K562 (cell line): ENCODE measurements around the gene PATL1. TPM values are rescaled to one million over a fixed set of nuclear protein-coding genes. Genes with fewer than 3 reads are reported as not detected.

Experiments used
- ATAC-seq: fragments of 200-7000 bp; cut with Tn5 transposase; 3 replicates; pipeline ENCODE4 v1.9.1; 2020; ENCODE audit warnings: moderate library complexity
- BruUV-seq: library from RNA; stranded (reverse); fragments of 400-500 nt; replicated peaks from 2 replicates; lab custom pipeline; 2021; lab: Mats Ljungman, UMichigan
- CTCF ChIA-PET: fragments of 300-600 bp; formaldehyde crosslinking; extraction: SDS; loops from one replicate; lab custom pipeline; 2021; ENCODE audit warnings: low intra/inter-chr PET ratio; lab: Yijun Ruan, JAX
- POLR2A ChIA-PET: fragments of 300-600, 350-650 bp; sonication (Branson Sonifier 250); formaldehyde crosslinking; extraction: SDS; loops from one replicate; lab custom pipeline; 2021; ENCODE audit warnings: antibody characterized with exemption, inconsistent platforms; lab: Yijun Ruan, JAX
- DNase-seq, 4 experiments: peaks; one replicate each; pipeline versions ENCODE4 v3.0.0 to v3.0.0-alpha.2; 2011 to 2018; ENCODE audit warnings: low spot score in 3 of 4, mixed read lengths in 3 of 4; ENCODE audit errors: extremely low read depth in 1 of 4
- FAIRE-seq: peaks from 2 replicates; lab custom pipeline; 2011; peaks lifted over from hg19 to GRCh38; lab: Jason Lieb, UNC
- H2AFZ ChIP-seq: 2 replicates; pipeline ENCODE4 v1.6.0; 2011; ENCODE audit warnings: low read depth, low read length, control low read depth, inconsistent platforms
- H3K27ac ChIP-seq: fragments of 200-600 bp; 3 replicates; pipeline ENCODE4 v1.8.0; 2011; ENCODE audit warnings: low read depth, mild to moderate bottlenecking, control low read depth, inconsistent platforms, low read length, moderate library complexity, mixed read lengths; ENCODE audit errors: extremely low read depth
- H3K27me3 ChIP-seq, 2 experiments: fragments of 300-600 bp in 1 of 2; 2 replicates in 1 of 2; 3 replicates in 1 of 2; pipeline versions ENCODE4 v1.6.0 to v1.8.0; 2011; ENCODE audit warnings: inconsistent platforms in 2 of 2, low read length in 2 of 2, mild to moderate bottlenecking in 1 of 2, mixed read lengths in 1 of 2, moderate library complexity in 1 of 2; ENCODE audit not compliant: control insufficient read depth in 2 of 2, insufficient read depth in 2 of 2
- H3K36me3 ChIP-seq: fragments of 300-600 bp; 3 replicates; pipeline ENCODE4 v1.8.0; 2011; ENCODE audit warnings: mild to moderate bottlenecking, low read length, inconsistent platforms; ENCODE audit not compliant: control insufficient read depth, insufficient read depth
- H3K4me1 ChIP-seq, 2 experiments: fragments of 200-600 bp in 1 of 2; replicated peaks in 1 of 2; 2 replicates in 1 of 2; 3 replicates in 1 of 2; pipeline versions ENCODE4 v1.5.1 to v1.8.0; 2011; ENCODE audit warnings: inconsistent platforms in 2 of 2, low read length in 2 of 2, mild to moderate bottlenecking in 1 of 2, mixed read lengths in 1 of 2, moderate library complexity in 1 of 2; ENCODE audit not compliant: control insufficient read depth in 2 of 2, insufficient read depth in 2 of 2
- H3K4me2 ChIP-seq: 2 replicates; pipeline ENCODE4 v1.6.1; 2011; ENCODE audit warnings: low read length, control low read depth, inconsistent platforms, mixed read lengths; ENCODE audit not compliant: insufficient read depth
- H3K4me3 ChIP-seq: fragments of 200-600 bp; sonication (generic), shearing (Covaris generic); 2 replicates; pipeline ENCODE4 v1.5.1; 2016; ENCODE audit warnings: control low read depth, inconsistent platforms
- H3K79me2 ChIP-seq: fragments of 200-600 bp; 3 replicates; pipeline ENCODE4 v1.8.0; 2011; ENCODE audit warnings: low read length, inconsistent platforms; ENCODE audit not compliant: control insufficient read depth, insufficient read depth
- H3K9ac ChIP-seq, 2 experiments: 2 replicates each; pipeline versions ENCODE4 v1.6.0 to v1.6.1; 2011; ENCODE audit warnings: low read depth in 2 of 2, low read length in 2 of 2, control low read depth in 1 of 2, inconsistent platforms in 1 of 2, mild to moderate bottlenecking in 1 of 2, mixed read lengths in 1 of 2; ENCODE audit not compliant: insufficient read depth in 1 of 2
- H3K9me1 ChIP-seq: one replicate; pipeline ENCODE4 v1.6.0; 2011; ENCODE audit warnings: inconsistent platforms, mild to moderate bottlenecking, low read length, moderate library complexity; ENCODE audit not compliant: control insufficient read depth, insufficient read depth
- H3K9me3 ChIP-seq: replicated peaks from 2 replicates; pipeline ENCODE4 v1.5.1; 2011; ENCODE audit warnings: low read depth, low read length, inconsistent platforms; ENCODE audit not compliant: control insufficient read depth, insufficient read depth
- H4K20me1 ChIP-seq: replicated peaks from 2 replicates; pipeline ENCODE4 v1.6.1; 2011; ENCODE audit warnings: low read length, inconsistent platforms, mixed read lengths; ENCODE audit not compliant: control insufficient read depth, insufficient read depth
- CBX2 ChIP-seq: fragments of 200-600 bp; sonication (generic); IDR thresholded peaks from one replicate; pipeline ENCODE4 v1.6.1; 2012; ENCODE audit warnings: mild to moderate bottlenecking, low read length, inconsistent platforms; ENCODE audit not compliant: insufficient read depth, poor library complexity, severe bottlenecking
- CLOCK ChIP-seq: fragments of 250-450 bp; sonication (Bioruptor Pico); IDR thresholded peaks from 2 replicates; pipeline ENCODE4 v1.4.0; 2020; ENCODE audit warnings: mild to moderate bottlenecking, moderate library complexity, borderline replicate concordance
- DMBX1 ChIP-seq: fragments of 250-450 bp; sonication (Bioruptor Pico); IDR thresholded peaks from 2 replicates; pipeline ENCODE4 v1.8.0; 2022; ENCODE audit warnings: inconsistent platforms, mild to moderate bottlenecking, moderate library complexity, borderline replicate concordance
- FOXM1 ChIP-seq, 2 experiments: fragments of 450-650 bp in 1 of 2; sonication (generic) in 1 of 2; formaldehyde crosslinking in 1 of 2; IDR thresholded peaks; 2 replicates each; pipeline versions ENCODE4 v1.6.1 to v1.9.0; 2017 to 2022; ENCODE audit warnings: low read depth in 2 of 2, mild to moderate bottlenecking in 2 of 2, missing genetic modification reagents in 1 of 2, moderate library complexity in 1 of 2
- KDM4B ChIP-seq, 2 experiments: fragments of 450-650 bp in 1 of 2; sonication (generic) in 1 of 2; IDR thresholded peaks; 2 replicates each; pipeline ENCODE4 v1.6.1; 2016 to 2017; ENCODE audit warnings: borderline replicate concordance in 2 of 2, antibody characterized with exemption in 1 of 2, low read depth in 1 of 2, mild to moderate bottlenecking in 1 of 2
- L3MBTL2 ChIP-seq: fragments of 450-650 bp; IDR thresholded peaks from 2 replicates; pipeline ENCODE4 v1.6.1; 2016; ENCODE audit warnings: mild to moderate bottlenecking, moderate library complexity
- NR2C2 ChIP-seq, 2 experiments: fragments of 200-800 bp in 1 of 2; sonication (Bioruptor generic) in 1 of 2; sonication (generic) in 1 of 2; formaldehyde crosslinking in 1 of 2; IDR thresholded peaks; 2 replicates each; pipeline versions ENCODE4 v1.6.1 to v1.8.0; 2016 to 2022; ENCODE audit warnings: mild to moderate bottlenecking in 1 of 2, missing compliant biosample characterization in 1 of 2, missing genetic modification characterization in 1 of 2, missing genetic modification reagents in 1 of 2
- TOE1 ChIP-seq, 2 experiments: fragments of 450-650 bp in 1 of 2; sonication (generic) in 1 of 2; formaldehyde crosslinking in 1 of 2; IDR thresholded peaks; 2 replicates each; pipeline versions ENCODE4 v1.7.1 to v1.8.0; 2016 to 2022; ENCODE audit warnings: borderline replicate concordance in 2 of 2, mild to moderate bottlenecking in 2 of 2, antibody characterized with exemption in 1 of 2, inconsistent platforms in 1 of 2, low read depth in 1 of 2, missing genetic modification reagents in 1 of 2, moderate library complexity in 1 of 2
- WGBS: fragments of 100-300 bp; shearing (Covaris generic); methylation state at CpG from one replicate; pipeline ENCODE4 v1.1.6; 2016; ENCODE audit warnings: low coverage, mixed read lengths; ENCODE audit not compliant: insufficient coverage; ENCODE audit errors: missing lambda C conversion rate; 5-methylcytosine and 5-hydroxymethylcytosine counted together
- in situ Hi-C: fragments of 300-500 bp; cut with MboI; formaldehyde crosslinking; loops from 4 replicates; pipeline ENCODE4 v1.15.0; 2018; ENCODE audit warnings: inconsistent platforms, mixed read lengths
- intact Hi-C: fragments of 100-400 bp; cut with micrococcal nuclease; formaldehyde crosslinking; loops from 2 replicates; pipeline ENCODE4 v1.14.2; 2022
- polyA plus RNA-seq, 8 experiments: library from polyadenylated mRNA; depleted of rRNA in 4 of 8; stranded (reverse) in 5 of 8; unstranded in 3 of 8; fragments of >200 nt; fragmentation: Nextera tagmentation in 2 of 8; fragmentation: Illumina TruSeq in 1 of 8; extraction: Ambion mirVana in 2 of 8; extraction: Trizol in 1 of 8; gene quantifications; 2 replicates each; pipeline versions ENCODE4 v1.2.1 to v1.2.3, GENCODE V29; 2011 to 2014; ENCODE audit warnings: inconsistent platforms in 1 of 8, missing spikeins in 1 of 8
- total RNA-seq, 7 experiments: library from RNA; depleted of rRNA in 6 of 7; stranded (reverse); fragments of >200 nt in 6 of 7; fragmentation: Illumina TruSeq in 2 of 7; extraction: Trizol in 2 of 7; gene quantifications; 2 replicates each; pipeline versions ENCODE4 v1.2.1 to v1.2.3, GENCODE V29; 2011 to 2021; ENCODE audit warnings: low replicate concordance in 1 of 7

The PATL1 gene
- total and polyA plus RNA-seq, 9 of the 15 experiments (the other 6 are each of a cell fraction or from before 2014, with no cell fraction given): 3.2 to 48.0 (median 16.4) TPM

- intact Hi-C loops: loop anchor here (2.0 to 5.0 kb wide), 4 partner anchors 51 to 81 kb away; partner anchors contain the start of gene PATL1
- in situ Hi-C loops: no loop called here
- Histone ChIP-seq H3K9me3 (no peaks in the 10 kb centered on the region), H3K27me3 (no peaks in the 10 kb centered on the region), H3K4me2 (no peak overlapping the region), H3K79me2 (peaks cover 24% of the 10 kb centered on the region), H3K9ac (no peak overlapping the region), H2AFZ (no peak overlapping the region; the same call in 1 of the 2 replicates), H4K20me1 (0 out of 2 replicates have a peak, but pooled peaks cover 3% of the 10 kb centered on the region), H3K4me3 (no peak overlapping the region), H3K27ac (no peak overlapping the region), H3K36me3 (peaks cover 11% of the 10 kb centered on the region), H3K9me1 (no peaks in the 10 kb centered on the region), H3K4me1 (peaks cover 8 to 27% of the 10 kb centered on the region in 2 experiments)
- POLR2A ChIA-PET: interaction anchor here (1.1 to 2.9 kb wide), 3 partner anchors 11 to 62 kb away, joined by 3 to 9 read pairs (median 7); no protein-coding TSS in a partner anchor
- CTCF ChIA-PET: interaction anchor here (0.6 kb wide), 2 partner anchors 80 to 81 kb away, joined by 3 to 6 read pairs; no protein-coding TSS in a partner anchor
- TF ChIP-seq CBX2 (no peak), NR2C2 (CRISPR knock-in tag; IDR thresholded peaks at IDR 0.05) (no peak), NR2C2 (tag; IDR thresholded peaks at IDR 0.05) (peak; percentile 56; the same call in 1 of the 2 replicates)
- BruUV-seq: no TSS peak
- FAIRE-seq: no peak
- no peak for ATAC-seq
- DNase-seq: no peak
- WGBS: 0% methylated on average over 1 of the region's 1 CpG
Observed at GRCh38 chr11:59617876-59618275, 51.0 kb downstream of the PATL1 start.

DNA sequence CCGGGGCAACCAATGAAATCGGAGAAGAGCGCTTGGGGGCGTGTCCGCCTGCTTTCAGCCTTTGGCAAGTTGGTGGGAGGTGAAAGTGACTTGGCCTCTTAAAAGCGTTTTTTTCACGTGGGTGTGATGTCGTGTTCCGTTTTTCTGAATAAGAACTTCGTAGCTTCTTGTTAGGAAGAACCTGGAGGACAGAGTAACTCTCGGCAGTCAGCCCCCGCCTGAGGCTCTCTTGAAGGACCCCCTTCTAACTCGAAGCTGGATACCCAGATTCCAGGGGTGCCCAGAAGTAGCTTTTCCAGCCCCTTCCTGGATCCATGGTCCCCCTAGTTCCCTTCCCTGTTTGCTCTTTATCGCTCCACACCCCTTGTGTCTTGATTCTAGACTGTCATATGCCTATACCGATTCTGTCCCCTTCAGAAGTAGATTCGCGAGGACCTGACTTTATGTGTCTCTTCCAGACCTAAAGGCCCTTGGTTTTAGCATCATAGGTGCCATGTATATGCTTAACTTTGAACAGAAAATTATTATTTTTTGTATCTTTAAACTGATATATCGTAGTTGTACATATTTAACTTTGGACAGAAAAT lies 52.3 kb downstream of the PATL1 start:
- peaks cover 8 to 39% of the 10 kb centered on the region in 2 experiments for H3K4me1 ChIP-seq
- 0 out of 2 replicates have a peak, but pooled peaks cover 6% of the 10 kb centered on the region for H4K20me1 ChIP-seq
- DNase-seq (peak; percentile 17 to 98 (median 74)), FAIRE-seq (peak; percentile 42), ATAC-seq (peak; percentile 0; the same call in 1 of the 3 replicates)
- H2AFZ ChIP-seq: peak overlapping the region; percentile 97
- in situ Hi-C loops (no loop called here), intact Hi-C loops (loop anchor here (2.0 to 5.0 kb wide), 4 partner anchors 52 to 80 kb away; partner anchors contain the start of gene PATL1)
- H3K36me3 ChIP-seq: peaks cover 23% of the 10 kb centered on the region
- TSS peak; percentile 89 for BruUV-seq
- peak overlapping the region; percentile 97 for H3K4me2 ChIP-seq
- WGBS: under 1% methylated on average over 18 of the region's 18 CpGs
- H3K9ac ChIP-seq: peak overlapping the region; percentile 83 to 87; a peak in 3 of 4 replicates
- peaks cover 38% of the 10 kb centered on the region for H3K79me2 ChIP-seq
- H3K9me1 ChIP-seq: no peaks in the 10 kb centered on the region
- POLR2A ChIA-PET: interaction anchor here (0.6 to 3.8 kb wide), 23 partner anchors 9 to 185 kb away, joined by 3 to 33 read pairs (median 4); partner anchors contain the start of gene PATL1
- peak overlapping the region; percentile 78 for H3K4me3 ChIP-seq
- CTCF ChIA-PET: no interaction called here
- no peaks in the 10 kb centered on the region for H3K27me3 ChIP-seq
- no peaks in the 10 kb centered on the region for H3K9me3 ChIP-seq
- H3K27ac ChIP-seq: peak overlapping the region; percentile 93
- TF ChIP-seq DMBX1 (CRISPR knock-in tag) (peak; percentile 51; the same call in 1 of the 2 replicates), CLOCK (CRISPR knock-in tag) (no peak), L3MBTL2 (peak; percentile 96), TOE1 (IDR thresholded peaks at IDR 0.05; ENCODE audit: borderline replicate concordance) (peak; percentile 49; the same call in 1 of the 2 replicates), TOE1 (CRISPR knock-in tag; IDR thresholded peaks at IDR 0.05; ENCODE audit: borderline replicate concordance, low read depth) (no peak), FOXM1 (IDR thresholded peaks at IDR 0.05; ENCODE audit: low read depth) (0 out of 2 replicates have a peak, but pooled peaks have one; percentile 14), FOXM1 (CRISPR knock-in tag; IDR thresholded peaks at IDR 0.05; ENCODE audit: low read depth) (no peak), KDM4B (IDR thresholded peaks at IDR 0.05; ENCODE audit: borderline replicate concordance in 2 of 2, low read depth in 1 of 2) (no peak)
